ENCODE measurements around the gene SFXN2.

SFXN2 gene

DNA sequence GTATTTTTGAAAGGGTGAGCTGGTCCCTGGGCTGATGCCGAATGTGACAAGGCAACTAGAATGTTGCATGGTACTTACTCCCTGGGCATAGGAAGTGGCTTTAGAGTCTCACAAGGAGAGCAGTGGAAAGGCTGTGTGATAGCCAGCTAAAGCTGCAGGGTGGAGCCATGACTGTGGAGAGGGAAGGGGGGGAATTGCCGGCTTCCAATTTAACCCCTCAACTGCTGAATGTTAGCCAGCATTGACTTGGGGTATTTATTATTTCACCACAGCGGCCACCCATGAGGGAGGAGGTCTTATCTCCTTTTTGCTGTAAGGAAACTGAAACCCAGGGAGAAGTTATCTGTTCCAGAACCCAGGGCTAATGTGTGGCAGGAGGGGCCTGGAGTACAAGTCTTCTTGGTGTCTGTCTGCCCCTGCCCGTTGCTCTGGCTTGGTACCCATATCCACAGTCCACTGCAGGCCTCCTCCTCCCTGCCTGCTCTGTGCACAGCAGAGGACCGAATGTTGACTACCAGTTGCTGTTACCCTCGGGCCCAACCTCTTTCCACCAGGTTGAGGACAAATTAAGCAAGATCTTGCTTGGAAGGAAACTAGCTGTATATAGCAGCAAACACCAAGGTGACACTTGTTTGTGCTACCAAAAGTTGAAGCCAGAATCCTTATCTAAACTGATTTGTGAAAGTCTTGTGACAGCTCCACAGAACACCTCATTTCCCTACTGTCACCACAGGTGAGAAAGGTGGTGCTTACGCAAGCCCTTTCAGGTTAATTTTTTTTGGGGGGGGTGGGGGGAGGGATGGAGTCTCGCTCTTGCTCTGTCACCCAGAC lies 66.9 kb downstream of the SFXN2 start:
- Histone ChIP-seq H3K4me3 (ENCODE audit: low read depth in 1 of 5, low read length in 5 of 5) (no peak overlapping the region), H3K27me3 (ENCODE audit: control insufficient read depth in 5 of 5, insufficient read depth in 4 of 5, low read length in 5 of 5) (no peaks in the 10 kb centered on the region)

GRCh38 chr10:102781921-102782557 lies 67.6 kb downstream of the SFXN2 start:
- Histone ChIP-seq H3K4me3 (ENCODE audit: low read depth in 1 of 5, low read length in 5 of 5) (peak overlapping the region in 2 of 5 donors; percentile 25 to 47), H3K4me1 (ENCODE audit: control insufficient read depth in 5 of 5, insufficient read depth in 5 of 5, low read length in 5 of 5) (peaks cover 33 to 90% (median 81%) of the 10 kb centered on the region in 5 donors), H3K9me3 (ENCODE audit: control insufficient read depth in 5 of 5, low read length in 5 of 5) (no peaks in the 10 kb centered on the region), H3K36me3 (ENCODE audit: control insufficient read depth in 5 of 5, insufficient read depth in 5 of 5, low read length in 5 of 5) (peaks cover 0 to 4% (median 0%) of the 10 kb centered on the region in 5 donors), H3K9ac (ENCODE audit: low read length in 5 of 5) (peak overlapping the region; percentile 33 to 88 (median 66)), H3K27me3 (ENCODE audit: control insufficient read depth in 5 of 5, insufficient read depth in 4 of 5, low read length in 5 of 5) (no peaks in the 10 kb centered on the region), H3K27ac (ENCODE audit: low read depth, low read length) (peak overlapping the region; percentile 98)

More for the DNA sequence above, 66.9 kb downstream of the SFXN2 start:
- Histone ChIP-seq H3K9me3 (ENCODE audit: control insufficient read depth in 5 of 5, low read length in 5 of 5) (no peaks in the 10 kb centered on the region), H3K4me1 (ENCODE audit: control insufficient read depth in 5 of 5, insufficient read depth in 5 of 5, low read length in 5 of 5) (peaks cover 35 to 90% (median 81%) of the 10 kb centered on the region in 5 donors), H3K27ac (ENCODE audit: low read depth, low read length) (peak overlapping the region; percentile 98), H3K36me3 (ENCODE audit: control insufficient read depth in 5 of 5, insufficient read depth in 5 of 5, low read length in 5 of 5) (peaks cover 0 to 4% (median 0%) of the 10 kb centered on the region in 5 donors), H3K9ac (ENCODE audit: low read length in 5 of 5) (peak overlapping the region in 4 of 5 donors; percentile 0 to 19 (median 12))

DNA sequence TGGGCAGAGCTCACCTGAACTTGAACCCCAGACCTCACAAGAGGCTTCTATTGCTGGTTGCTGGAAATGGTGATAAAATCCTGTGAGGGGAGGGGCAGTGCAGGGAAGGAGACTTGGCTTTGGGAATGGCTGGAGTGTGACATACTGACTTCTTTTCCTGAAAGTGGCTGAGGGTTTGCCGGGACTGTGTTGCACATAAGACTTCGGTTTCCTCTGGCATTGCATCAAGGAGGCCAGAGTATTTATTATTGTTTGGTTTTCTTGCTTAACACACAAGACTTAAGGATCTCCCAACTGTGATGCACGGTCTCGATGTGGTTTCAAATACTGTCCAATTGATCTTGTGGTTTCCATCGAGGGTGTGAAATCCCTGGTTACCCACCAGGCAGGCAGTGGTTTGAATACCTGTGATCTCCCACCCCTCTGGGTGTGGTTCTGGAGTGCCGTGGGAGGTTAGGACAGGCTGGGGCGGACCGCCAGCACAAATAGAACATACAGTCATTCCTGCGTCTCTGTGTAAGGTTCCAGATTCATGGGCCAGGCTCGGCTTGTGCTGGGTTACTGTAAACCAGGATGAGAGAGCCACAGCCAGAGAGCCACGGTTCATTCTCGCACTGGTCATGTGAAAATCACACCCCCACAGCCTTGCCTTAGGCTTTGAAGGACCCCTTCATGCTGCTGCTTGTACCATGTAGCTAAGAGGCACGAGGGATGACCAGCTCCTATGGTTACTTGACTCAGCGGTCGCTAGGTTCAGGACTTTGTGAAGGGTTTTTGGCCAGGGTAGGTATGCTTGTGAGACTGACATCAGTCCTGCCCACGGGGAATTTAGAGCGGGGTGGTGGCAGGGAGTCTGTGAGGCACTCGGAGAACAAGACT lies 68.5 kb downstream of the SFXN2 start:
- H3K9ac ChIP-seq (ENCODE audit: low read length in 5 of 5) = peak overlapping the region; percentile 33 to 88 (median 71)
- H3K27me3 ChIP-seq (ENCODE audit: control insufficient read depth in 5 of 5, insufficient read depth in 4 of 5, low read length in 5 of 5) = no peaks in the 10 kb centered on the region
- peak overlapping the region in 4 of 5 donors; percentile 6 to 47 (median 18) for H3K4me3 ChIP-seq (ENCODE audit: low read depth in 1 of 5, low read length in 5 of 5)
- H3K27ac ChIP-seq (ENCODE audit: low read depth, low read length) = peak overlapping the region; percentile 98
- H3K9me3 ChIP-seq (ENCODE audit: control insufficient read depth in 5 of 5, low read length in 5 of 5) = no peaks in the 10 kb centered on the region
- H3K4me1 ChIP-seq (ENCODE audit: control insufficient read depth in 5 of 5, insufficient read depth in 5 of 5, low read length in 5 of 5) = peaks cover 33 to 83% (median 75%) of the 10 kb centered on the region in 5 donors
- peaks cover 0 to 4% (median 0%) of the 10 kb centered on the region in 5 donors for H3K36me3 ChIP-seq (ENCODE audit: control insufficient read depth in 5 of 5, insufficient read depth in 5 of 5, low read length in 5 of 5)

- peak overlapping the region; percentile 98 for H3K27ac ChIP-seq (ENCODE audit: low read depth, low read length)
- peak overlapping the region; percentile 33 to 88 (median 71) for H3K9ac ChIP-seq (ENCODE audit: low read length in 5 of 5)
- H3K27me3 ChIP-seq (ENCODE audit: control insufficient read depth in 5 of 5, insufficient read depth in 4 of 5, low read length in 5 of 5) = no peaks in the 10 kb centered on the region
- H3K36me3 ChIP-seq (ENCODE audit: control insufficient read depth in 5 of 5, insufficient read depth in 5 of 5, low read length in 5 of 5) = peaks cover 0 to 4% (median 0%) of the 10 kb centered on the region in 5 donors
- H3K4me1 ChIP-seq (ENCODE audit: control insufficient read depth in 5 of 5, insufficient read depth in 5 of 5, low read length in 5 of 5) = peaks cover 29 to 77% (median 69%) of the 10 kb centered on the region in 5 donors
- H3K9me3 ChIP-seq (ENCODE audit: control insufficient read depth in 5 of 5, low read length in 5 of 5) = no peaks in the 10 kb centered on the region
- H3K4me3 ChIP-seq (ENCODE audit: low read depth in 1 of 5, low read length in 5 of 5) = peak overlapping the region in 3 of 5 donors; percentile 10 to 47 (median 25)
Observed at GRCh38 chr10:102783568-102783967, 69.1 kb downstream of the SFXN2 start.

GRCh38 chr10:102785818-102786217 lies 71.4 kb downstream of the SFXN2 start:
- peaks cover 0 to 2% (median 0%) of the 10 kb centered on the region in 5 donors for H3K36me3 ChIP-seq (ENCODE audit: control insufficient read depth in 5 of 5, insufficient read depth in 5 of 5, low read length in 5 of 5)
- peak overlapping the region; percentile 75 for H3K27ac ChIP-seq (ENCODE audit: low read depth, low read length)
- H3K9ac ChIP-seq (ENCODE audit: low read length in 5 of 5) = peak overlapping the region in 2 of 5 donors; percentile 71 to 74
- peak overlapping the region in 4 of 5 donors; percentile 2 to 57 (median 36) for H3K4me3 ChIP-seq (ENCODE audit: low read depth in 1 of 5, low read length in 5 of 5)
- no peaks in the 10 kb centered on the region for H3K27me3 ChIP-seq (ENCODE audit: control insufficient read depth in 5 of 5, insufficient read depth in 4 of 5, low read length in 5 of 5)
- H3K4me1 ChIP-seq (ENCODE audit: control insufficient read depth in 5 of 5, insufficient read depth in 5 of 5, low read length in 5 of 5) = peaks cover 25 to 57% (median 52%) of the 10 kb centered on the region in 5 donors
- H3K9me3 ChIP-seq (ENCODE audit: control insufficient read depth in 5 of 5, low read length in 5 of 5) = no peaks in the 10 kb centered on the region

DNA sequence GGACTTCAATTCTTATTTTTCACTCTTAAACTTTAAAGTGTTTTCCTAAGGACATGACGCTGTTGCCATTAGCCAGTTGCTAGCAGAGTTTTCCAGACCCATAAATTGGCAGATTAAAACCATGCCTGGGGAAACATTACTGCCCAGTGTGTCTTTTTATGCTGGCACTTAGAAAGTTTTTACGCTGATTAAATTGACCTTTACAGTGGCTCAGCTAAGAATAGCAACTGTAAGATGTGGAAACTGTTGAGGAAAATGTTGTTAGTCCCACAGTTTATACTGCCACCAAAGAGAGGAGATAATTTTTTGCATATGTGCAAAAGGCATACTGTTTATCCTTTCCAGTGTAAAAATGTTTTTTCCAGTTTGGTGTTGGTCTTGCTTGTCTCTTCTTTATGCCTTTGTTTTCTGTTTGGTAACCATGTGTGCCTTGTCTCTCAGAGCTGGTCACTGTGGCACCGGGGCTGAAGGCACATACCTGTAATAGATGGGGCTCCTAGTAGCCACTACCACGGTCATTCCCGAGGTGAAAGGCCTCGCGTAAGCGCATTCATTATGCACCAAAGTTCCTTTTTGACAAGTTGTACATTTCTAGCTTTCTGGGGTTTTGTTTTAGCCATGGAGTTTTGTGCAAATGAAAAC lies 77.4 kb downstream of the SFXN2 start:
- peaks cover 0 to 4% (median 0%) of the 10 kb centered on the region in 5 donors for H3K36me3 ChIP-seq (ENCODE audit: control insufficient read depth in 5 of 5, insufficient read depth in 5 of 5, low read length in 5 of 5)
- no peaks in the 10 kb centered on the region for H3K9me3 ChIP-seq (ENCODE audit: control insufficient read depth in 5 of 5, low read length in 5 of 5)
- no peak overlapping the region for H3K9ac ChIP-seq (ENCODE audit: low read length in 5 of 5)
- H3K4me1 ChIP-seq (ENCODE audit: control insufficient read depth in 5 of 5, insufficient read depth in 5 of 5, low read length in 5 of 5) = peaks cover 0 to 52% (median 32%) of the 10 kb centered on the region in 5 donors
- H3K27ac ChIP-seq (ENCODE audit: low read depth, low read length) = no peak overlapping the region
- no peak overlapping the region for H3K4me3 ChIP-seq (ENCODE audit: low read depth in 1 of 5, low read length in 5 of 5)
- no peaks in the 10 kb centered on the region for H3K27me3 ChIP-seq (ENCODE audit: control insufficient read depth in 5 of 5, insufficient read depth in 4 of 5, low read length in 5 of 5)
